ENCODE measurements around the gene CFAP410.

Gene CFAP410

GRCh38 chr21:44297525-44298290 is 41.5 kb downstream of the CFAP410 start:
- DNase-seq, result peak; percentile 67

DNA sequence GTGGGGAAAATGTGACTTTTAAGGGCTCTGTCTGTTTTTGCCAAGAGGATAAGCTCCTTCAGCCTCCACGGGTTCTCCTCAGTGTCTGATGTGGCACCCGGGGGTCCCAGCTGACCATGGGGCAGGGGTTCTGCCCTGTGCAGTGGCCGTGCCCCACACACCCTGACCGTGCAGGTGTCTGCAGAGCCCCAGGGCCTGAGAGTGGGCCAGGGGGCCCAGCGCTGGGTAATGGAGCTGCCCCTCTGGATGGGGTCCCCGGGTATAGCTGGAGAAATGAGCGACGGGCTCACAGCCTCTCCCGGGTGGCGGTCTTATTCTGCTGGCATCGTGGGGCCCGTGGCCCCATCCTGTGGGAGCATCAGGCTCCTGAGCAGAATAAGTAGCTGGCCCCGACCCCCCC is 42.3 kb downstream of the CFAP410 start:
- DNase-seq, result no peak

GRCh38 chr21:44296103-44296519 is 43.1 kb downstream of the CFAP410 start:
- DNase-seq, result no peak

- no peak for DNase-seq
These were observed 43.5 kb downstream of the CFAP410 start for GRCh38 chr21:44295646-44296045.

- DNase-seq, result no peak
These were observed 44.0 kb downstream of the CFAP410 start for GRCh38 chr21:44295163-44295573.

DNA sequence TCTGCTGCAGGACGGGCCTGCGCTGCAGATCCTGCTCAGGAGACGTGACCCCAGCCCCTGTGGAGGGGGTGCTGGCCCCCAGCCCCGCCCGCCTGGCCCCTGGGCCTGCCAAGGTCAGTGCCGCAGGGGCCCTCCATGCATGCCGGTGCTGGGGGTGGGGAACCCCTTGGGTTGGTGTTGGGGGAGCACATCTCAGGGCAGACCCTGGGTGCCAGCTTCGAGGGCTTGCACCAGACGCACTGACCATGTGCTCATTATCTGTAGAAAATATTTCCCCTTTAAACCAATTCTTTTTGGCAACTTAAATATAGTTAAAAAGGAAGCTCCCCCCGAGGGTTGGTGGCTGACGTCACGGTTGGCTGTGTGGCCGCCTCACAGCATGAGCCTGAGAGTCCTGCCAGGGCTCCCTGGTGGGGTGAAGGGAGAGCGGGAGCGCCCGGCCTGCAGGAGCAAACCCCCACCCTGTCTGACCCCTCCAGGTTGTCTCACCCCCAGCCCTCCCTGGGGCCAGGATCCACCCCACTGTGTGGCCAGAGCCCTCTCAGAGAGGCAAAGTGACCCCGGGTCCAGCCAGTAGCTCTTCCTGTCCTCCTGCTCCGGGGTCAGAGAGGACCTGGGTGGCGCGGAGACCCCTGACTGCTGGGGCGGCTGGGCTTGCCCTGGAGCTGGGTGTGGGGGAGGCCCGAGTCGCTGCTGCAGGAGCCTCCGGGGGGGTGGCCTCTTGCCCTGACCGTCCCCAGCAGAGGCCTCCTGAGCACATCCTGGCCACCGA is 44.6 kb downstream of the CFAP410 start:
- DNase-seq, result no peak

- DNase-seq, result no peak
These were observed 45.5 kb downstream of the CFAP410 start for GRCh38 chr21:44293551-44294231.

DNA sequence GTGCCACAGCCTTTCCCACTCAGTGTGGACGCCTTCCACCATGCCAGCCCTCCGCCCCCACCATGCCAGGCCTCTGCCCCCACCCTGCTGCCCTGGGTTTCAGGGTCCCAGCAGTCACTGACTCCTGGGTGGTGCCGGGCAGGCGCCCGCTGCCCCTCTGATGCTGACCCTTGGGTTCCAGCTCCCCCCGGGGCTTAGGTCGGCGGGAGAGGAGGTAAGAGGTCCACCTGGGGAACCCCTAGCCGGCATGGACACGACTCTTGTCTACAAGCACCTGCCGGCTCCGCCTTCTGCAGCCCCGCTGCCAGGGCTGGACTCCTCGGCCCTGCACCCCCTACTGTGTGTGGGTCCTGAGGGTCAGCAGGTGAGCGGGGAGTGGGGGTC is 46.4 kb downstream of the CFAP410 start:
- no peak for DNase-seq

DNA sequence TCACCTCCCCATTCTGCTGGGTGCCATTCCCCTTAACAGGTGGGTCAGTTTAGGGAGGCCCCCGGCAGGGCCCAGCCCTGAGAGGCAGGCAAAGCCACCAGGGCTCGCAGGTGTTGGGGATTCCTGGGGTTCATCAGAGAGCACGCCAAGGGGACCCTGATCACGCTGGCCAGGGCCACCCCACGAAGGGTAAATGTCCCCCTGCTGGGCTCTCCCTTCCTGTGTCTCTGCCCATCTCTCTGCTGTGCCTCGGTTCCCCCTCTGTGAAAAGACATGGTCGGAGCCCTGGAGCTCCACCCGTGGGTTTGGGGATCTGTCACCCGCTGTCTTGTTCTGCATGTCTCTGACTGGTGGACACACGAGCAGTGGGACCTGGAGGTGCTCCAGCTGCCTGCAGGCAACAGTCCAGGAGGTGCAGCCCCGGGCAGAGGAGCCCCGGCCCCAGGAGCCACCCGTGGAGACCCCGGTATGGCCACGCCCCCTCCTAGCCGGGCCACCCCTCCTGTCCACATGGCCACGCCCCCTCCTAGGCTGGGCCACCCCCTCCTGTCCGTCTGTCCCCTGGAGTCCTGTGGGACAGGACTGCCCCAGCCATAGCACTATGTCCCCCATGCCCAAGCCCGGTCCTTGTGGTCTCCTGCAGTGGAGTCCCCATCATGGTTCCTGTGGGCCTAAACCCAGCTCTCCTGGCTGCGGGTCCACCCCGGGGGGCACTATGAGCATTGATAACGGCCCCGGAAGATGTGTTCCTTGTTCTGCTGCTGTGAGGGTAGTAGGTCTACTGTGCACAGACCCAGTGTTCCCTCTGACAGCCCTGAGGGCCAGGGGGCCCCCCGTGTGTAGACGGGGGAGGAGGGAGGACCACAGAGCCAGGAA is 47.0 kb downstream of the CFAP410 start:
- DNase-seq, result no peak

DNA sequence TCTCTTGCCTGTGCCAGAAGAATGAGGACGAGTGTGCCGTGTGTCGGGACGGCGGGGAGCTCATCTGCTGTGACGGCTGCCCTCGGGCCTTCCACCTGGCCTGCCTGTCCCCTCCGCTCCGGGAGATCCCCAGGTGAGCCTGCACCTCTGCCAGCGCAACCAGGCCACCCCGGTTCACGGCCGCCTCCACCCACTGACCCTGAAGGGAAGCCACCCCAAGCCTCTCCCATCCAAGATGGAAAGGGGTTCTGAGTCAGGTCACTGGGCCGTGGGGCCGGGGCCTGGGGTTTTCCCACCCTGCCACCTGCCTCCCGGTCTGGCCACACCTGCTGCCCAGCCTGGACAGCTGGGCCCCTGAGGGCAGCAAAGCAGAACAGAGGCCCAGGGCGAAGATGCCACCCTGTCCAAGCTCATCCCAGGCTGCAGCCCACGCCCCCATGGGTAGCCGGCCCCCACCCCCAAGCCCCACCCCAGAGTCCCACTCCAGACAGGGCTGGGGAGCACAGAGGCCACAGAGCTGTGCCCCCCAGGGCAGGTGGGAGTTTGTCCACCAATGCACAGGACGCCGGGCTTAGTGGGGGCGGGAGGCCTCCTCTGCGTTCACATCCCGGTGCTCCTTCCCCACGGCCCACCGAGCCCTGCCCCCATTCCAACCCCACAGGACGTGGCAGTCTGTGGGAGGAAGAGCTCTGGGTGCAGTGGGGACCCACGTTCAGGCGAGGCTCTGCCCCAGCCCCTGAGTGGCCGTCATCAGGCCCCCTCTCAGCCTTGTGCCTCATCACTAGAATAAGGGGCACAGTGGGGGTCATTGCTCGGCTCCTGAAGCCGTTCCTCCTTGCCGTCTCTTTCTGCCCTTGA is 47.9 kb downstream of the CFAP410 start:
- no peak for DNase-seq

GRCh38 chr21:44290327-44291077 is 48.7 kb downstream of the CFAP410 start:
- DNase-seq, result no peak

DNA sequence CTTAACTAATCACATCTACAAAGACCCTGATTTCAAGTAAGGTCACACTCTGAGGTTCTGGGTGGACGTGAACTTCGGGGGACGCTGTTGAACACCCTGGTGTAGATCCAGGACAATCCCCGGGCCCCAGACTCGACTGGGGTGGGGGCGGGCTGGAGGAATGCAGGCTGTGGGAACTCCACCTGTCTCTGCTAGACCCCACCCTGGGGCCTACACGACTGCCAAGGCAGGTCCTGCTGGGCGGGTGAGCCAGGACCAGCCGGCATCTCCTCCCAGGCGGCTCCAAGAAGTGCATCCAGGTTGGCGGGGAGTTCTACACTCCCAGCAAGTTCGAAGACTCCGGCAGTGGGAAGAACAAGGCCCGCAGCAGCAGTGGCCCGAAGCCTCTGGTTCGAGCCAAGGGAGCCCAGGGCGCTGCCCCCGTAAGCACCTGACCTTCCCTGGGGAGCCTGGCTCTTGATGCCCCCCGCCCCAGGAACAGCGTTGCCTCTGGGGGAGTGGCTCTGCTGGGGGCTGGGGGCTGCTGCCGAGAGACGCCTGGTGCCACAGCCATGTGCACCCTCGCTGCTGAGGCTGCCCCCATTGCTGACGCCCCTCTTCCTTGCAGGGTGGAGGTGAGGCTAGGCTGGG is 49.7 kb downstream of the CFAP410 start:
- no peak for DNase-seq

- no peak for DNase-seq
These were observed 50.7 kb downstream of the CFAP410 start for GRCh38 chr21:44288251-44289110.

DNA sequence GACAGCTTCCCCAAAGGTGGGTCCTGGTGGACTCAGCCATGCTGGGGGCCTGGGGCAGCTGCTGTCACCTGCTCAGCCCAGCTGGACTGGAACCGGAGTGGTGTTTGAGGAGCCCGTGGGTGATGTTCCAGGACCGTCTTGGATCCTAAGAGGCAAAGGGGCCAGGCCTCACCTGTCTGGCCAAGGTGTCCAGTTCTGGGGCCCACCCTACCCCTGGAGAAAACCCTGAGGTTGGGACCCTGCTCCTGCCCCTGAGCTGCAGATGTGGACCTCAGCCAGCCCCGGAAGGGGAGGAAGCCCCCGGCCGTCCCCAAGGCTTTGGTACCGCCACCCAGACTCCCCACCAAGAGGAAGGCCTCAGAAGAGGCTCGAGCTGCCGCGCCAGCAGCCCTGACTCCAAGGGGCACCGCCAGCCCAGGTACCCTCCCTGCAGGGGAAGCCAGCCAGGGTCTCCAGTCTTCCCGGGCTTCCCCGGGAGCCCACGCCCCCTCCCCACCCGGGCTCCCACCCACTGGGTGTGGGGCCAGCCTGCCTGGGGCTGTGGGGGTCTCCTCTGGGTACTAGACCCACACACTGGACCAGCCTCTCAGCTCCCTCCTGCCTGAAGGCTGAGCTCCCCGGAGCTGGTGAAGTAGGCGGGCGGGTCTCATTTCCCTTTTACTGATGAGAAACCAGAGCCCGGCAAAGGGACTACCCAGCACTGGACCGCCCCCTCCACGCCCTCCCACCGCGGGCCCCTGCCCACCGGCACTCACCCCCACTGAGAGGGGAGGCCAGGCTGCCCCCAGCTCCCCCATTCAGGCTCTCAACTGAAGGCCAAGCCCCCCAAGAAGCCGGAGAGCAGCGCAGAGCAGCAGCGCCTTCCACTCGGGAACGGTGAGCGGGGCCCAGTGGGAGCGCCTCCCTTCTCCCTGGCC is 52.2 kb downstream of the CFAP410 start:
- DNase-seq, result no peak

- no peak for DNase-seq
These were observed 53.0 kb downstream of the CFAP410 start for GRCh38 chr21:44286086-44286715.

DNA sequence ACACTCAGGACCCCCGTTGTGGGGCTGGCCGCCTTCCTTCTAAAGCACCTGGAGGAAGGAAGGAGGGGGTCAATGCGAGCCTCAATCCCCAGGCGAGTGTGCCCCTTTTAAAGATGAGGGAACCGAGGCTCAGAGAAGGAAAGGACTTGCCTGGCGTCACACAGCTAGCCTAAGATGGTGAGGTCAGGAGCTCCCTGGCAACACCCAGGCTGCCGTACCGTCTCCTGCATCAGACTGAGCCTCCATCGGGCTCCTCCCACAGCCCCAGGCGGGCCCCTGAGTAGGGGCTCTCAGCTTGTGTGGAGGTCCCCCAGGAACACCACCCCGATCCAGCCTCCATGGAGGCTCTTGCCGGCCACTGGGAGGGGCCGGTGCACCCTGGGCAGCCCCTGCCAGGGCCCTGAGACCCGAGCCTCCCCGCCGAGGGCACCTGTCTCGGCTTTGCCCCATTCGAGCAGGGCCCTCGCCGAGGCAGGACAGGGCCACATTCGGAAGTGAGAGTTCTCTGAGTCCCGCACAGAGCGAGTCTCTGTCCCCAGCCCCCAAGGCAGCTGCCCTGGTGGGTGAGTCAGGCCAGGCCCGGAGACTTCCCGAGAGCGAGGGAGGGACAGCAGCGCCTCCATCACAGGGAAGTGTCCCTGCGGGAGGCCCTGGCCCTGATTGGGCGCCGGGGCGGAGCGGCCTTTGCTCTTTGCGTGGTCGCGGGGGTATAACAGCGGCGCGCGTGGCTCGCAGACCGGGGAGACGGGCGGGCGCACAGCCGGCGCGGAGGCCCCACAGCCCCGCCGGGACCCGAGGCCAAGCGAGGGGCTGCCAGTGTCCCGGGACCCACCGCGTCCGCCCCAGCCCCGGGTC is 53.8 kb downstream of the CFAP410 start, which contains the start of gene AIRE:
TSS of gene AIRE (plus strand) at position 739 of the 855 bp plus-strand sequence. CDS start 131 bp downstream, outside the sequence.
- no peak for DNase-seq

GRCh38 chr21:44283948-44284347 is 55.2 kb downstream of the CFAP410 start:
- no peak for DNase-seq
